ENCODE results near the gene SPINT2.
"Not testable (repeated sequence)": the region's sequence is repeated elsewhere in the genome, so short reads cannot be mapped to it uniquely, and the experiment has no call there.

Gene SPINT2

DNA sequence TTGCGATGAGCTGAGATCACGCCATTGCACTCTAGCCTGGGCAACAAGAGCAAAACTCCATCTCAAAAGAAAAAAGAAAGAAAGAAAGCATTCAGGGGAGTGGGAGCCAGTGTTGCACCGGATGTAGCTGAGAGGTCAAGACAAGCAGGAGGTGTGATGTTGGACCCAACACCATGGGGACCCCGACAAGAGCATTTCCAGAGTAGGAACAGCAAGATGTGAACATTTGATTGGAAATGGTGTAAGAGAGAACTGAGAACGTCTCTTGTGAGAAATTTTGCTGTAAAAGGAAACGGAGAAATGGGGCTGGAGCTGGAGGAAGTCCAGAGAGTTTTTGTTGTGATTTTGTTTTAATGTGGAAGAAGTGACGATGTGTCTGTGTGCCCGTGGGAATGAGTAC, 24.6 kb upstream of the SPINT2 start:
- DNase-seq (ENCODE audit: low read depth): no peak

DNA sequence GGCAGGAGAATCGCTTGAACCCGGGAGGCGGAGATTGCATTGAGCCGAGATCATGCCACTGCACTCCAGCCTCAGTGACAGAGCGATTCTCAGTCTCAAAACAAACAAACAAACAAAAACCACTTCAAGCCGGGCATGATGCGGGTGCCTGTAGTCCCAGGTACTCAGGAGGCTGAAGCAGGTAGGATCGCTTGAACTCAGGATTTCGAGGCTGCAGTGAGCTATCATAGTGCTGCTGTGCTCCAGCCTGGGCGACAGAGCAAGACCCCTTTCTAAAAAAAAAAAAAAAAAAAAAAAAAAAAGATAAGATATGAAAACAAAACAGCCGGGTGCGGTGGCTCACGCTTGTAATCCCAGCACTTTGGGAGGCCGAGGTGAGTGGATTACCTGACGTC, 21.1 kb upstream of the SPINT2 start:
- DNase-seq (ENCODE audit: low read depth): no peak

DNA sequence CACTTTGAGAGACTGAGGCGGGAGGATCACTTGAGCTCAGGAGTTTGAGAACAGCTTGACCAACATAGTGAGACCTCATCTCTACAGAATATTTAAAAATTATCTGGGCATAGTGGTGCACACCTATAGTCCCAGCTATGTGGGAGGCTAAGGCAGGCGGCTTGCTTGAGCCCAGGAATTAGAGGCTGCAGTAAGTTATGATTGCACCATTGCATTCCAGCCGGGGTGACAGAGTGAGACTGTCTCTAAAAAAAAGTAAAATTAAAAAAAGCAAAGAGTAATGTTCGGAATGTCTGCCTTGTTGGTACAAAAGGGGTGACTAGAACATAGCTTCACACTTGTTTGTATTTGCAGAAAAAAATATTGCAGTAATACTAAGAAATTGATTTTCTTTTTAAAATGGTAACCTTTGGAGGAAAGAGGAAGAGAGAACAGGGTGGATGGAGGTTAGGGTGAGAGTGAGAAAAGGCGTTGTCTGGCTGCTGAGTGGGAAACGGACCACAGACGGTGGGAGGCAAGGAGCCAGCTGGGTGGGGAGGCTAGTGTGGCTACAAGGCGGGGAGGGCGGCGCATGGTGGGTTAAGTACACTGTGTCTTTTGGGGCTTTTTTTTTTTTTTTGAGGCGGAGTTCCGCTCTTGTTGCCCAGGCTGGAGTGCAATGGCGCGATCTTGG, 18.4 kb upstream of the SPINT2 start:
- DNase-seq (ENCODE audit: low read depth): no peak

DNA sequence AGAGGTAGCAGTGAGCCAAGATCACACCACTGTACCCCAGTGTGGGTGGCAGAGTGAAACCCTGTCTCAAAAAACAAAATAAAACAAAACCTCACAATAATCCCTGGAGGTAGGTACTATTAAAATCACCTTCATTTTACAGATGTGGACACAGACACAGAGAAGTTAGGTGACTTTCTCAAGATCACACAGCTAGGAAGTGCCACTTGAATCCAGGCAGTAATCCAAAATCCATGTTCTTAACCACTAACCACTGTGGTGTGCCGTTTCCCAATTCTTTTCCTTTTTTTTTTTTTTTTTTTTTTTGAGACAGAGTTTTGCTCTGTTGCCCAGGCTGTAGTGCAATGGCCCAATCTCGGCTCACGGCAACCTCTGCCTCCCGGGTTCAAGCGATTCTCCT, 17.2 kb upstream of the SPINT2 start:
- no peak for DNase-seq (ENCODE audit: low read depth)

DNA sequence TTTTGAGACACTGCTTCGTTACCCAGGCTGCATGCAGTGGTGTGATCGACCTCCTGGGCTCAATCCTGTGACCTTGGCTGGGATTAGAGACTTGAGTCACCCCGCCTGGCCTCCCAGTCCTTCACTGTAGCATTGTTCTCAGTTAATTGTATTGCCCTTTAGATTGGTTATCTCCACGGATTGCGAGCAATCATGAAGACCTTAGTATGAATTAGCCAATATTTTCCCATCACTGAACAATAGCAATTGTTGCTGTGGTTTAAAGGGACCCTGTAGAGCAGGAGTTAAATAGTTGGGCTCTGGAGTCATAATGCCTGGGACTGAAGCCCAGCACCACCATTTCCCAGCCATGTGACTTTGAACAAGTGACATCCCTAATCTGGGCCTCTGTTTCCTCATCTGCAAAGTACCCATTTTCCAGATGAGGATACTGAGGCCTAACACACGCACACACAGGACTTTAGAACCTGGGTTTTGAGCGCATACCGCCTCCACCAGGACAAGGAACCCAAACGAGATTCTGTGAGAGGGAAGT, 16.6 kb upstream of the SPINT2 start:
- DNase-seq (ENCODE audit: low read depth): no peak

DNA sequence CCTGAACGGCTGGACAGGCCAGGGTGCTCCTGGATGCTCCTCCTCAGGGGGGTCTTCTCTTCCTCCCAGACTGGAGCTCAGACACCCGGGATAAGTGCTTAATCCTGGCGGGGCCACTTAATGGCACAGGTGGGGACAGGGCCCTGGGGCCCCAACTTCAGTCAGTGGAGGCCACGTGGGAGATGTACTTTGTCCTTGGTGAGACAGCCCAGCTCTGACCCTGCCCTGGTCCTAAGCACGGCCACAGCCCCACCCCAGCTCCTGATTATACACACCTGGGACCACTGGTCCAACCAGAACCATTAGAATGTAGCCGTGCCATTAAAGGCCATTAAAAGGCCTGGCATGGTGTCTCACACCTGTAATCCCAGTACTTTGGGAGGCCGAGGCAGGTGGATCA, 16.0 kb upstream of the SPINT2 start:
- DNase-seq (ENCODE audit: low read depth): no peak

DNA sequence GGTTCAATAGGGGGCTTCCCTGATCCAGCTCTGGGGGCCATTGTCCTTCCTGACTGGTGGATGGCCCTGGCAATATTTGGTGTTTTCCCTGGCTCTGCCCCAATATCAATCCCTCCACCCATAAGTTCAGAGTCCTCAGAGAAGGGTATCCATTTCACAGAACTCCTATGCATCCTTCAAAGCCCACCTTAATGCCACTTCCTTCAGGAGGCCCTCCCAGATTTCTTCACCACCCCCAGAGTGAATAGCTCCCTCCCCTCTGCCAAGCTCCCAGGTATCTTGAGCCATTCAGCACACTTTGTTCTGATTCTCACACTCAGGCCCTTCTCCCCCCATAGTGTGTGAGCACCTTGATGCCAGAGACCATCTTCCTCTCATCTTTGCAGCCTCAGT, 13.9 kb upstream of the SPINT2 start:
- DNase-seq (ENCODE audit: low read depth): no peak

DNA sequence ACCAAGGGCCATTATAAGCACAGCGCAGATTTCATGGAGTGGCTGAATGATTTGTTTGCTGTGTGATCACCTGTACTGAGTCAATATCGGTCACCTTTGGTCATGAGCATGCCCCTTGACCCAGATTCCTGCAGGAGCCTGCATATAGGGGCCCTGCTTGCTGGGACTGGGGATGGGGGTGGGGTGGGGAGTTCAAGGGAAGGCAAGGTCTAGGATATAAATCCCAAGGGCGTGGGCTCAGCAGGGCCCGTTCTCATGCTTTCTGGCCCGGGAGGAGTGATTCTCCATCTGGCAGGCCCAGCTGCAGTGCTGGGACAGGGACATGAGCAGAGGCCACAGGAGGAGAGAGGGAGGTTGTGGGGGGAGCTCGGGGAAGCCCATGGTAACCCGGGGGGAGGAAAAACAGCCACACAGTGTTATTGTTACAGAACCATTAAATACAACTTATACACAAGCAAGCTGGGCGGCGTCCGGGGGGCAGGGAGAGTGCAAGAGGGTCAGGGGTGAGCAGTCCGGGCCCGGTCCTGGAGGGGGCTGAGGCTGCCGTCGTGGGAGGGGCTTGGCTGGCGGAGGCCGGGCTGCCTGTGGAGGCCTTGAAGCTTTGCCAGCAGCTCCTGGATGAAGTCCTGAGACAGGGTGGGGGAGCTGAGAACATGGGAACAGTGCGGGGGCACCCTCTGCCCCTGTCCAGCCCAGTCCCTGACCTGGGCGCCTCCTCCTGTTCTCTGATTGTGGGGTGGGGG, 13.4 kb upstream of the SPINT2 start:
- DNase-seq (ENCODE audit: low read depth): no peak

DNA sequence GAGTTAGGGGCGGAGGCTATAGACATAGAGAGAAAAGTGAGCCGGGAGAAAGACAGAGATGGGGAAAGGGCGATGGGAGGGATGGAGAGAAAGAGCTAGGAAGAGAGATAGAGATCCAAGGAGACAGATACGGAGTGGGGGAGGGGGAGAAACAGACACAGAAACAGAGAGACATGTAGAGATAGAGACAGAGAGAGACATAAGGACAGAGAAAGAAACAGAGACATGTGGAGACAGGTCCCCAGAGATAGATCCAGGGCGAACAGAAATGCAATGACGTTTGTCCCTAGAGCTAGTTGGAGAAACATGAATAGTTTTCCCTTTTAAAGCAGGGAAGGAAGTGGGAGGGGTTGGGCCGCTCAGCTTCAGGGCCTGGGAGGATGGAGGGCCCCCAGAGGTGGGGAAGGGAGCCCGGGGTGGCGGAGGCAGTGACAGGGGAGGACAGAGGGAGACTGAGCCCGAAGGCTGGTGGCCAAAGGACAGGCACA, 12.8 kb upstream of the SPINT2 start:
- DNase-seq (ENCODE audit: low read depth): no peak

DNA sequence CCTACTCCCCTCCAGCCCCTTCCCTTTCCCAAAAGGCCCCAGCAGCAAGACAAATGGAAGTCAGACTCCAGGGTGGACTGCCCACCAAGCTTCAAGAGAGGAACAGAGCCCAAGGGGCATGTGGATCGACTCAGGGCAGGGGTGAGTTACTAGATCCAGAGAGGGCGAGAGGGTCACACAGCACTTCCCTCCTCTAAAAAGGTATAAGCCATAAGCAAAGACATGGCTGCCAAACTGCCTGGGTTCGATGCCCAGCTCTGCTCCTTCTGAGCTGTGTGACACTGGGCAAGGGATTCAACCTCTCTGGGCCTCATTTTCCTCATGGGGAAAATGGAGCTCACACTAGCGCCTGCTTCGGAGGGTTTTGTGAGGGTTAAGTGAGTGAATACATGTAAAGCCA, 12.0 kb upstream of the SPINT2 start:
- no peak for DNase-seq (ENCODE audit: low read depth)

DNA sequence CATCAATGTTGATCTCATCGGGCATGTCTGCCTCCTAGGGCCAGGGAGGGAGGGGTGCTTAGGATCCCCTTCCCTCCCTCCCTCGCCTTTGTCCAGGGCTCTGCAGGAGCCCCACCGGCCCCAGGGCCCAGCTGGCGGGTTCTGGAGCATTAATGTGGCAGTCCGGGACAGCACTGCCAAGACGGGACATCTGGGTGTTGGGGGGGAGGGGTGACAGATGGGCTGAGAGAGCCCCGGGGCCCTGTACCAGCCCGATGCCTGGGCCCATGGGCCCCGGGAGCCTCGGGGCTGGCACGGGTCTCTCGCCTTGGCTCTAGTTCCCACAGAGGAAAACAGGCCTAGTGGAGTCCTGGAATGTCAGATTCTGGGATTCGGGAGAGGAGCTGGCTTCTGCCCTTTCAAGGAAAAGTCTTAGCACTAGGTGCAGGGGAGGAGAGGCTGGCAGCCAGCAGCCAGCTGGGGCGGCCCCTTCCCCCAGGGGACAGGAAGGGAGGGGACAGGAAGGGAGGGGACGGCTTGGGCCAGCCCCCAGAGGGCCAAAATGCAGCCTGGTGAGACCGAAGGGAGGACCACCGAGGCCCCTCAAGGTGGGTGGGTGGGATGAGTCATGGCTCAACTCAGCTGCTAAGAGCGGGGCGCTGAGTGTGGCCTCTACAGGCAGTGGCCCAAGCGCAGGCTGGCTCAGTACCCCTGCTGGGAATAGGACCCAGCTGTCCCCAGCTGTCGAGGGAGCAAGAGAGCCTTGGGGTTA, 11.3 kb upstream of the SPINT2 start:
- no peak for DNase-seq (ENCODE audit: low read depth)

DNA sequence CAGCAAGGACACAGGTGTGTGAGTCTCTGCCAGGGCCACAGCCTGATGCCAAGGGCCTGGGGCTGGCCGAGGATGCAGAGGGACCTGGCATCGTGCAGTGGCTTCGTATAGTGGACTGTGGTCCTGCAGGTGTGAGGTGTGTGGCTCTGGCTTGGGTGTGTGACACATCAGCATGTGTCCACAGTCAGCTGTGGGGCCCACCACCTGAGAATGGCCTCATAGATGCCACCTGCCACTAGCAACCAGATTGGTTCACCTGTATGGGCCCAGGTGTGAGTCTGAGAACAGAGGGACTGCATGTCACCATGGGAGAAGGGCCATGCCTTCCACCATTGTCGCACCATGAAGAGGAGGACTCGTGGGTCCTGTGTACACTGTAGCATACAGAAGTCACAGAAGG, 10.6 kb upstream of the SPINT2 start:
- no peak for DNase-seq (ENCODE audit: low read depth)

DNA sequence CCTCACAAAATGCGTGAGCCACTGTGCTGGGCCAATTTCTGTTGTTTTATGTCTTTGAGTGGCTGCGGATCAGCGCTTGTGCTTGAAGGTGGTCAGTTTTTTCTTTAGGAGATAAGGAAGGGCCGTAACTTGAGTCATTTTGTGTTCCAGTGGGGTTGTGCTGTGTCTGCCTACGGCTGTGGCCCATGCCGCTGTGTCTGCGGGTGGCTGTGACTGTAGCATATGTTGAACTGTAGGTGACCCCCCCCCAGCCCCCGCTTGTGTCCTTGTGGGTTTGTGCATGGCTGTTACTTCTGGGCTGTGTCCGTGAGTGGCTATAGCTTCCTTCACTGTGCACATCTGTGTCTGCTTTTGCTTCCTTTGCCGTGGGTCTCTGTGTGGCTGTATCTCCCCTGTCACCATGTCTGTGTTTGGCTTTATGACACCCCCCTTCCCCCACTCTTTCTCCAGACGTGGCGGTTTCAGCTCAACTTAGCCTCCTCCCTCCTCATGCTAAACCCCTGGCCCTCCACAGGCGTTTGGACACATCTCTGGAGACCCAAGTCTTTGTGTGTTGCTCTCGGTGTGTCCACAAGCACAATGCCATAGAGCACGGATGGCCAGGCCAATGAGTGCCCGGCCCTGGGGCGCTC, 8.9 kb upstream of the SPINT2 start:
- DNase-seq (ENCODE audit: low read depth): no peak

DNA sequence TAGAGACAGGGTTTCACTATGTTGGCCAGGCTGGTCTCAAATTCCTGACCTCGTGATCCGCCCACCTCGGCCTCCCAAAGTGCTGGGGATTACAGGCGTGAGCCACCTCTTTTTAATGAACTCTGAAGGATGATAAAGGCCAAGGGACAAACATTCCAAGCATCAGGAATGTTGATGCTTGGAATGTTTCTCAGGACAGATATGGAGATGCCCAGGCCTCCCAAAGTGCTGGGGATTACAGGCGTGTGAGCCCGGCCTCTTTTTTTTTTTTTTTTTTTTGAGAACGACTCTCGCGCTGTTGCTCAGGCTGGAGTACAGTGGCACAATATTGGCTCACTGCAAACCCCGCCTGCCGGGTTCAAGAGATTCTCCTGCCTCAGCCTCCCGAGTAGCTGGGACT, 2.4 kb upstream of the SPINT2 start:
- DNase-seq (ENCODE audit: low read depth): not testable (repeated sequence)

DNA sequence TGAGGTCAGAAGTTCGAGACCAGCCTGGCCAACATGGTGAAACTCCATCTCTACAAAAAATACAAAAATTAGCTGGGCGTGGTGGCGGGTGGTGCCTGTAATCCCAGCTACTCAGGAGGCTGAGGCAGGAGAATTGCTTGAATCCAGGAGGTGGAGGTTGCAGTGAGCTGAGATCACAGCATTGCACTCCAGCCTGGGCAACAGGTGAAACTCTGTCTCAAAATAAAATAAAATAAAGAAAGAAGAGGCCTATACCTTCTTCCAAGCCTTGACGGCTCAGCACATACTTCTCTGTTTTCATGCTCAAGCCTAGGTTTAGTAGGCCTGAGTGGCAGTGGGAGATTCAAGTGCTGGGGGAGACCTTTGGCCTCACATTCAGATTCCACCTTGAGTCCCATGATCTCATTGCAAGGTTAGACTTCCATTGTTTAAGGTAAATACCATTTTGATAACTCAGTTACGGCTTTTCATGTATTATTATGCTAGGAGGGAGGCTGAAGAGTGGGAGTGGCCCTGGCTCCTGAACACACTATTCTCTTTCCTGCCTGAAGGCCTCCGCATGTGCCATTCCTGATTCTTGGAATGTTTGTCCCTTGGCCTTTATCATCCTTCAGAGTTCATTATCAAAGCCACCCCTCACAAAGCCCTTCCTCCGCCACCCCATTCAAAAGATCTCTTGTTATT, 1.6 kb upstream of the SPINT2 start:
- no peak for DNase-seq (ENCODE audit: low read depth)

DNA sequence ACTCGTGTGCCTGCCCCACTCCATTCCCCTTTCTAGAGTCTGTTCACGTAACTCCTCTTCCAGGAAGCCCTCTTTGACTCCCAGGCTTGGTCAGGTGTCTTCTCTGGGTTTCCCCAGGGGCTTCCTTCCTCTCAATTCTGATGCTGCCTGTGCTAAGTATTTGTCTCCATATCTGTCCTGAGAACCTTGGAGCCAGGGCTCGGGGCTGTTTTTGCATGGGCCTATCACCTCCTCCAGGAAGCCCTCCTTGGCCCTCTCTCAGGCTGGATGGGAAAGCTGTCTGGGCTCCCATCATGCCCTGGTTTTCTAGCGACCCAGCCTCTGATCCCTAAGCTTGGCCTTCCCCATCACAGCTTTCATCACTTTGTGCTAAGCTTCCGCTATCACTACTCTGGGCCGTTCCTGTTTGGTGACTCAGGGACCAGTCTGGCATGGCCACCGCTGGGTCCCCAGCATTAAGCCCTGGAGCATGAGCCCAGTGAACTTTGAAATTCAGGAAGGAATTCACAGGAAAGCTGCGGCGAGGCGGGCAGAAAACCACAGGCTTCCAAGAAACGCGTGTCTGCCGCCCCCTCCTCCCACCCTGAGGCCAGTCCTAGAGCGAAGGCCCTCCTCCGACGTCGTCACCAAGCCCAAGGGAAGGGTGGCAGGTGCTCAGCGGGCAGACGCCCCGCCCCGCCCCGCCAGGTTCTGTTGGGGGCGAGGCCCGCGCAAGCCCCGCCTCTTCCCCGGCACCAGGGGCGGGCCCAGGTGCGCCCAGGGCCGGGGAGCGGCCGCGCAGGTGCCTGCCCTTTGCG, 486 bp upstream of the SPINT2 start:
- no peak for DNase-seq (ENCODE audit: low read depth)

DNA sequence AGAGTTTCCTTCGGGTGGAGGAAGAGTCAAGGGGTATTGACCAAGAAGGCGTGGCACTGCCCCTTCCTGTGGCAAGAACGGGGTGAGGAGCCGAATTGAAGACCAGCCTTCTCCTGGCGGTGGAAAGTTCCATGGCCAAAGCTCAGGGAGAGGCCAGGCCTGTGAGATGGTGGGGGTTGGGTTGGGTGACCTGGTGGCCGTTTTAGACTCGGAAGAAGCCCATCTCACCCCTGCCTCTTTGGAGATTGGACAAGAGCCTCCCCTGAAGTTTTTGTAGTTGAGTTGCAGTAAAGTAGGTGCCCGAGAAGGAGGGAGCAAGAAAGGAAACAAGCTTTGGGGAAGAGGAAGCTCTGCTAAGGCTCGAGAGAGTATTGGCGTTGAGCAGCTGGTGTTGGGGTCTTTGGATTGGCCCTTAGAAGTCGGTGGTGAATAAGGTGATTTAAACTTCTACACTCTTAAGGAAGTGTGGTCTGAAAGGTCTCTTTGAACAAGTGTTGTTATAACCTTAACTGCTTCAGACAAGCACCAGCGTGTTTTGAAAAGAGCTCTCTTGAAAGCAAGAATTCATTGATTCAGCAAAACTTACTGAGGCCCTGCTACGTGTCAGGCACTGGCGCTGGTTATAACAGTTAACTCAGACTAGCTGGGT, 964 bp downstream of the SPINT2 start:
- no peak for DNase-seq (ENCODE audit: low read depth)

DNA sequence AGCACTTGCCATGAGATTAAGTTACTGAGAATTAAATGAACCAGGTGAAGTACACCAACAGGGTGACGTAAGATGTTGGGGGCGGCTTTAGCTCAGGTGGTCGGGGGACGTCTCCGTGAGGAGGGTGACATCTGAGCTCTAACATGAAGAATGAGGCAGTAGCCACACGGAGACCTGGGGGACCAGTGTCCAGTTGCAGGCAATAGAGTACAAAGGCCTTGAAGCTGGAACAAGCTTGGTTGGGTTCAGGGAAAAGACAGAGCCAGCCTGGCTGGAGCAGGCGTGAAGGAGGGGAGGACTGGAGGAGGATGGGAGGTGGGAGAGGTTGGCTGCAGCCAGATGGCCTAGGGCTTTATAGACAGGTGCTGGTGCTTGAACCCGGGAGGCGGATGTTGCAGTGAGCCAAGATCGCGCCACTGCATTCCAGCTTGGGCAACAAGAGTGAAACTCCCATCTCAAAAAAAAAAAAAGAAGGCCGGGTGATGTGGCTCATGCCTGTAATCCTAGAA, 1.6 kb downstream of the SPINT2 start:
- DNase-seq (ENCODE audit: low read depth): no peak

DNA sequence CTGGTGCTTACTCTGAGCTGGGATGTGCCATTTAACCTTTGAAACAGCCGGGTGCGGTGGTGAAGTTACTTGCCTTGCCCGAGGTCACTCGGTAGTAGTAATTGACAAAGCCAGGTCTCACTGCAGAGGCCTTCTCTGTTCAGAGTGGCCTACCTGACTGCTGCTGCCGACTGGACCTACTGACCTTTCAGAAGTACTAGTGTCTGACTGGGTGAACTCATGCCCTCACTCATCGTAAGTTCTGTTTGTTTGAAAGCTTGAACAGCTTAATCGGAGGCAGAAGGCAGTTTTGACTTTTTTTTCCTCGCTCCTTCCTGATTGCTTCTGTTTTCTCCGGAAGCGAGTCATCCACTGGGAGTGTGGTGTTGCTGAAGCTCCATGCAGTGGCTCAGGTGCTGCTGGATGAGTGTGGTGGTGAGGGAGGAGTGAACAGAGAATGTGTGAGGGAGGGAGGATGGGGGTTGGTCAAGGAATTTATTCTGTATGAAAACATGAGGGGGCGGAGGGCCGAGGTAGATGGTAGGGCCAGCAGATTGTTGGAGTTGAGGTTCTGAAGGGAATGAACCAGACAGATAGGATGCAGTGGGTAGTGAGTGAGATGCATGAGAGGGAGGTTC, 2.7 kb downstream of the SPINT2 start:
- DNase-seq (ENCODE audit: low read depth): no peak
